GM12874 (cell line): ENCODE measurements around the gene PLB1.

Experiments
- CTCF ChIP-seq: IDR thresholded peaks from 2 replicates; pipeline ENCODE4 v1.5.1; 2011; ENCODE audit warnings: low read depth, mild to moderate bottlenecking, control low read depth, low read length, moderate library complexity; ENCODE audit not compliant: insufficient read depth

Gene PLB1

GRCh38 chr2:28484835-28485234 lies 11.0 kb upstream of the PLB1 start:
- TF ChIP-seq CTCF: no peak

DNA sequence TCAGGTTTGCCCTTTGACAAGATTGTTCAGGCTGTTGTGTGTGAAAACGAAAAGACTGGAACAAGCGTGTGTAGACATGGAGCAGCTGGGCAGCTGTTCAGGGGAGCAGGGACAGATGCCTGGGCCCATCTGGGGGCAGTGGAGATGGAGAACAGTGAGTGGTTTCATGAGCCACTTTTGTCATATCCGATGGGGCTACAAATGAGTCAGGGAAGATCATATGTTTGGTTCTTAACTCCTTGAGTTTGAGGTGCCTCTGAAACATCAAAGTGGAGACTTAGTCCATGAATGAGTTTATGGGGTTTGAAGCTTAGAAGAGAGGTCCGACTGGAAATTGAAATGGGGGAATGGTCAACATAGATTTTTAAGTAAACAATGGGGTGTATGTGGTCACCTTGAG lies 9.3 kb upstream of the PLB1 start:
- TF ChIP-seq CTCF: no peak

DNA sequence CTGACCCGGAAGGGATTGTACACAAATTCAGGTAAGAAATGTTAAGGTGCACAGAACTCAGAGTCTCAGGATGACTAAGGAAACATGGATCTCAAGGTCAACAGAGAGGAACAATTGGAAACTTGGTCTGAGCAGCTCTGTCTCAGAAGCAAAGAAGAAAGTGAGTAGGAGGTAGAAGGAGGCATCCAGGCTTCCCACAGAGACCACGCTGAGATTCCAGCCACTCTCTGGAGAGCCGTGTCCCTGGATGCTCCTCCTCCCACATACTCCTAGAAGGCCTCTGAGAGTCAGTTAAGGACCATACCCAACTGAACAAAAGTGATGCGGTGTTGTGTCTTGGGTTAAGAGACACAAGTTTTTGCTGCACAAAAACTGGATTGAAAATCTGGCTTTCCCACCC lies 8.6 kb upstream of the PLB1 start:
- TF ChIP-seq CTCF: no peak

DNA sequence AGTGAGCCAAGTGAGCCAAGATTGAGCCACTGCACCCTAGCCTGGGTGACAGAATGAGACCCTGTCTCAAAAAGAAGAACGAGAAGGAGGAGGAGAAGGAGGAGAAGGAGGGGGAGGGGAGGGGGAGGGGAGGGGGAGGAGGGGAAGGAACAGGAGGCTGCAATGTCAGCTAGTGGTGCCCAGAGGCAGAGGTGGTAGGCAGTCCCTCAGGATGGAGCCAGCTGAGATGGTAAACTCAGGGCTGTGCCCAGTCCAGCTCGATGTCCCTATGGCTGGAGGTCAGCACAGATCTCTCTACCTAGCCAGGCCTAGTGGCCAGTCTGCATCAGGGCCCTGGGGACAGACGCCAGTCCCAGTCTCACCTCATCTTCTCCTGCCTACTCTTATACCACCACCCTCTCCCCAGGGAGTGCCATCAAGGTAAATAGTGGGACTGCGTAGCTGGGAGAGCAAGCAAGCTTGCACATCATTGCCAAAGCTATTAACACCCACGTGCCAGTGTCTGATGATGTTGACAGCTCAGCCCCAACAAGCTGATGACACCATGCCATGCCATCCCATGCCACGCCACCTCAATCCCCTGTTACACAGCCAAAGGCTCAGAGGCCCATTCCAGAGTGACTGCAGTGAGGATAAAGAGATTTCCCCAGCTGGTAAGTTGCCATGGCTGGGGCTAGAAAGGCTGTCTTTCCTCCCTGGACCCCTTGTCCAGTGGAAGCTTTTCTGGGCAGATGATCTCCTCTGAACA lies 7.6 kb upstream of the PLB1 start:
- no peak for TF ChIP-seq CTCF

- TF ChIP-seq CTCF: no peak
Measured at GRCh38 chr2:28488858-28489575, 6.8 kb upstream of the PLB1 start.

GRCh38 chr2:28490558-28490957 lies 5.3 kb upstream of the PLB1 start:
- TF ChIP-seq CTCF: no peak

DNA sequence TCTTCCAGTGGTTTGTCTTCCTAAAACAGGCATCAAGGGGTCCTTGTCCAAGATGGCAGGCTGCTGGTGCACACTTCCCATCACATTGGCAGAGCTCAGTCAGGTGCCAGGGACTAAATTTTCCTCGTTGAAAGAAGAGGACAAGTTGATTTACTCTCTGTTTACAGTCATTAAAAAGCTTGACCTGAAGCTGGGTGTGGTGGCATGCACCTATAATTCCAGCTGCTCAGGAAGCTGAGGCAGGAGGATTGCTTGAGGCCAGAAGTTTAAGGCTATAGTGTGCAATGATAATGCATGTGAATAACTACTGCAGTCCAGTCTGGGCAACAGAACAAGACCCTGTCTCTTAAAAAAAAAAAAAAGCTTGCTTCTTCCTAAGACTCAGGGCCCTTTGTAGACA lies 3.6 kb upstream of the PLB1 start:
- no peak for TF ChIP-seq CTCF
